Measurements from ENCODE around the gene DOK7. TPM values are rescaled to one million over a fixed set of nuclear protein-coding genes. Genes with fewer than 3 reads are reported as not detected.

DOK7 gene
- total RNA-seq, 5 donors from 2014 or later (not counting 1 experiment from before 2014, with no cell fraction given): 0.22 to 0.58 (median 0.36) TPM; not detected in 2

- H3K4me3 ChIP-seq (ENCODE audit: control insufficient read depth in 1 of 2, extremely low read depth in 1 of 2, low read length in 1 of 2): no peak overlapping the region
- no peak overlapping the region for H3K27ac Mint-ChIP-seq
- H3K9me3 ChIP-seq: no peaks in the 10 kb centered on the region
- peaks cover 0 to 11% of the 10 kb centered on the region in 2 donors for H3K27me3 Mint-ChIP-seq
- H3K27me3 ChIP-seq (replicated peaks in 1 of 2; ENCODE audit: control insufficient read depth in 2 of 2, extremely low read depth in 1 of 2, insufficient read depth in 2 of 2, low read length in 1 of 2): peaks cover 0 to 33% of the 10 kb centered on the region in 2 experiments
- H3K4me3 Mint-ChIP-seq: no peak overlapping the region
- H3K4me1 Mint-ChIP-seq: no peaks in the 10 kb centered on the region
- WGBS (ENCODE audit: insufficient coverage): 84% methylated on average over 28 of the region's 31 CpGs
- H3K27ac ChIP-seq (ENCODE audit: low read length): no peak overlapping the region
- ChIA-PET POLR2A (no interaction called here), CTCF (no interaction called here)
- H3K36me3 ChIP-seq (ENCODE audit: control insufficient read depth in 2 of 2, extremely low read depth in 1 of 2, insufficient read depth in 1 of 2, low read length in 1 of 2): no peaks in the 10 kb centered on the region
- no peaks in the 10 kb centered on the region for H3K9me3 Mint-ChIP-seq
- no peak for DNase-seq
- no peaks in the 10 kb centered on the region for H3K36me3 Mint-ChIP-seq
- no peaks in the 10 kb centered on the region for H3K4me1 ChIP-seq (ENCODE audit: control insufficient read depth in 1 of 2, extremely low read depth in 1 of 2, insufficient read depth in 2 of 2, low read length in 2 of 2)
- ATAC-seq (replicated peaks in 1 of 4): no peak
These were observed 6.5 kb downstream of the DOK7 start for GRCh38 chr4:3469386-3470243.

DNA sequence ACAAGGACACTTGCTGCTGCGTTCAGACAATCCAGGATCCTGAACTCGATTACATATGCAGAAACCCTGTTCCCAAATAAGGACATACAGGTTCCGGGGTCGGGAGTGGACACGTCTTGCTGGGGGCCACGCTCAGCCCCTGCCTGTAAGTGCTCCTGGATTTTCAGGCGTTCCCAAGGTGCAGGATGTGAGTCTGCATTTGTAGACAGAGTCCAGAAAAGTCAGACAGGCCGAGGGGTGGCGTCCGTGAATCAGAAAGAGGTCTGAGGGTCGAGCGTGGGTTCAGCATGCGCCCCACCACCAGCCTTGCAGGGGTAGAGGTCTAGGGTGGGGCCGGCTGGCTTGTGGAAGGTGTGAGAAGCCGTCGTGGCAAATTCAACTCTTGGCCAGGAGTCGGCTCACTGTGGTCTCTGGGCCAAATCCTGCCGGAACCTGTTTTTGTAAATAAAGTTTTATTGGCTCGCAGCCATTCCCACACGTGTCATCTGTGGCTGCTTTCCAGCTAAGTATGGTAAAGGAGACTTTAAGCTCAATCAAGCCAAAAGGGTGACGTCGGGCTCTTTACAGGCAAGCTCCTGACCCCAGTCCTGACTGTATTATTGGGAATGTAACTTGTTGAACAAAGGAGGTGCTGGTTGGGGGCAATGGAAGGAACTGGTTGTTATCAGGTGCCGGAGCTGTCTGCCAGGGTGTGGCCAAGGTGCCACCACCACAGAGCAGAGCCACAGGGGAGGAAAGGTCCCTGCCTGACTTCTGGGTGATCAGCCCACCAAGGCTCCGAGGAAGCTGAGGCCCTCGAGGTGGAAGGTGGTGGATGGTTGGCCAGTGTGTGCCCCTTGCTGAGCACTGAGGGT, 7.4 kb downstream of the DOK7 start:
- no peak overlapping the region for H3K27ac Mint-ChIP-seq
- ATAC-seq (replicated peaks in 1 of 4): no peak

DNA sequence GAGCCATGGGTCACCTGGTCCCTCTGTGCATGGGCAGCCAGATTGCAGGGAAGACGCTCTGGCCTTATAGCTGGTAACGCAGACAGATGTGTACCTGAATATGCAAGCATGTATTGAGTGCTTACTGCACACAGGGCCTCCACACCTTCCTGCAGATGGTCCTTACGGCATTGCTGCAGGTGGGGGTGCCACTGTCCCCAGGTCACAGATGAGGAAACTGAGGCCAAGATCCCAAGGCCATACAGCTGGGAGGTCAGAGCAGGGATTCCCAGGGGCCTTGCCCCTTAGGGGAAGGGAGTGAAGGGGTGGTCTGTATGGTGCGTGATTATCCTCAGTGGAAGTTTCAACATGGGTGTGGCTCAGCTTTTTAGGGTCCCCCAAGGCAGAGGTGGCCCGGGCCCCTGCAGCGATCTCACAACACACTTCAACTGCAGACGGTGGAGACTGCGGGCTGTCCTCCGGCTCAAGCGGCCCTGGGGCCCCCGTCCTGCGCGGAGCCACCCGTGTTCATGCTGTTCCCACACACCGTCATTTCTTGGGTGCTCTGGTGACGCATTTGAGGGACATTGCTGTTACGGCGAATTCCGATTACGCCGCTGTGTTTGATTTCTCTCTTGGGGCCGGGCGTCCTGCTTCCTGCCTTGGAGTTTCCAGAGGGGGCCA, 8.1 kb downstream of the DOK7 start:
- Mint-ChIP-seq H3K9me3 (no peaks in the 10 kb centered on the region), H3K4me3 (no peak overlapping the region), H3K27me3 (peaks cover 0 to 3% of the 10 kb centered on the region in 2 donors), H3K36me3 (no peaks in the 10 kb centered on the region), H3K4me1 (no peaks in the 10 kb centered on the region), H3K27ac (no peak overlapping the region)
- ATAC-seq (replicated peaks in 1 of 4) (no peak), DNase-seq (no peak)
- no peak overlapping the region for H3K4me3 ChIP-seq (ENCODE audit: control insufficient read depth in 1 of 2, extremely low read depth in 1 of 2, low read length in 1 of 2)
- no peaks in the 10 kb centered on the region for H3K9me3 ChIP-seq
- CTCF ChIA-PET: no interaction called here
- POLR2A ChIA-PET: no interaction called here
- no peaks in the 10 kb centered on the region for H3K4me1 ChIP-seq (ENCODE audit: control insufficient read depth in 1 of 2, extremely low read depth in 1 of 2, insufficient read depth in 2 of 2, low read length in 2 of 2)
- 92% methylated on average over 21 of the region's 23 CpGs for WGBS (ENCODE audit: insufficient coverage)
- no peaks in the 10 kb centered on the region for H3K36me3 ChIP-seq (ENCODE audit: control insufficient read depth in 2 of 2, extremely low read depth in 1 of 2, insufficient read depth in 1 of 2, low read length in 1 of 2)
- no peak overlapping the region for H3K27ac ChIP-seq (ENCODE audit: low read length)
- peaks cover 0 to 30% of the 10 kb centered on the region in 2 experiments for H3K27me3 ChIP-seq (replicated peaks in 1 of 2; ENCODE audit: control insufficient read depth in 2 of 2, extremely low read depth in 1 of 2, insufficient read depth in 2 of 2, low read length in 1 of 2)

More for the DNA sequence above, 7.4 kb downstream of the DOK7 start:
- WGBS (ENCODE audit: insufficient coverage): 83% methylated on average over 18 of the region's 25 CpGs
- Mint-ChIP-seq H3K27me3 (peaks cover 0 to 7% of the 10 kb centered on the region in 2 donors), H3K9me3 (no peaks in the 10 kb centered on the region), H3K4me1 (no peaks in the 10 kb centered on the region), H3K36me3 (no peaks in the 10 kb centered on the region), H3K4me3 (no peak overlapping the region)
- Histone ChIP-seq H3K9me3 (no peaks in the 10 kb centered on the region), H3K4me1 (ENCODE audit: control insufficient read depth in 1 of 2, extremely low read depth in 1 of 2, insufficient read depth in 2 of 2, low read length in 2 of 2) (no peaks in the 10 kb centered on the region), H3K27me3 (replicated peaks in 1 of 2; ENCODE audit: control insufficient read depth in 2 of 2, extremely low read depth in 1 of 2, insufficient read depth in 2 of 2, low read length in 1 of 2) (peaks cover 0 to 31% of the 10 kb centered on the region in 2 experiments), H3K36me3 (ENCODE audit: control insufficient read depth in 2 of 2, extremely low read depth in 1 of 2, insufficient read depth in 1 of 2, low read length in 1 of 2) (no peaks in the 10 kb centered on the region), H3K27ac (ENCODE audit: low read length) (no peak overlapping the region), H3K4me3 (ENCODE audit: control insufficient read depth in 1 of 2, extremely low read depth in 1 of 2, low read length in 1 of 2) (no peak overlapping the region)
- no peak for DNase-seq
- CTCF ChIA-PET: no interaction called here
- POLR2A ChIA-PET: no interaction called here

GRCh38 chr4:3471886-3472285, 8.8 kb downstream of the DOK7 start:
- H3K27ac Mint-ChIP-seq: no peak overlapping the region
- Histone ChIP-seq H3K9me3 (no peaks in the 10 kb centered on the region), H3K36me3 (ENCODE audit: control insufficient read depth in 2 of 2, extremely low read depth in 1 of 2, insufficient read depth in 1 of 2, low read length in 1 of 2) (no peaks in the 10 kb centered on the region), H3K4me1 (ENCODE audit: control insufficient read depth in 1 of 2, extremely low read depth in 1 of 2, insufficient read depth in 2 of 2, low read length in 2 of 2) (no peaks in the 10 kb centered on the region), H3K27ac (ENCODE audit: low read length) (no peak overlapping the region), H3K4me3 (ENCODE audit: control insufficient read depth in 1 of 2, extremely low read depth in 1 of 2, low read length in 1 of 2) (no peak overlapping the region), H3K27me3 (replicated peaks in 1 of 2; ENCODE audit: control insufficient read depth in 2 of 2, extremely low read depth in 1 of 2, insufficient read depth in 2 of 2, low read length in 1 of 2) (peaks cover 0 to 36% of the 10 kb centered on the region in 2 experiments)
- H3K27me3 Mint-ChIP-seq: peaks cover 0 to 8% of the 10 kb centered on the region in 2 donors
- POLR2A ChIA-PET: no interaction called here
- H3K4me3 Mint-ChIP-seq: no peak overlapping the region
- 85% methylated on average over 13 of the region's 15 CpGs for WGBS (ENCODE audit: insufficient coverage)
- H3K9me3 Mint-ChIP-seq: no peaks in the 10 kb centered on the region
- CTCF ChIA-PET: no interaction called here
- ATAC-seq (replicated peaks in 1 of 4) (no peak), DNase-seq (no peak)
- H3K36me3 Mint-ChIP-seq: no peaks in the 10 kb centered on the region
- H3K4me1 Mint-ChIP-seq: no peaks in the 10 kb centered on the region

GRCh38 chr4:3472411-3473141, 9.5 kb downstream of the DOK7 start:
- Histone ChIP-seq H3K9me3 (no peaks in the 10 kb centered on the region), H3K36me3 (ENCODE audit: control insufficient read depth in 2 of 2, extremely low read depth in 1 of 2, insufficient read depth in 1 of 2, low read length in 1 of 2) (no peaks in the 10 kb centered on the region), H3K27ac (ENCODE audit: low read length) (no peak overlapping the region), H3K4me3 (ENCODE audit: control insufficient read depth in 1 of 2, extremely low read depth in 1 of 2, low read length in 1 of 2) (no peak overlapping the region), H3K4me1 (ENCODE audit: control insufficient read depth in 1 of 2, extremely low read depth in 1 of 2, insufficient read depth in 2 of 2, low read length in 2 of 2) (no peaks in the 10 kb centered on the region), H3K27me3 (replicated peaks in 1 of 2; ENCODE audit: control insufficient read depth in 2 of 2, extremely low read depth in 1 of 2, insufficient read depth in 2 of 2, low read length in 1 of 2) (peaks cover 0 to 43% of the 10 kb centered on the region in 2 experiments)
- WGBS (ENCODE audit: insufficient coverage): 81% methylated on average over 22 of the region's 27 CpGs
- ATAC-seq (replicated peaks in 1 of 4) (no peak), DNase-seq (no peak)
- Mint-ChIP-seq H3K36me3 (no peaks in the 10 kb centered on the region), H3K27ac (no peak overlapping the region), H3K9me3 (no peaks in the 10 kb centered on the region), H3K4me1 (no peaks in the 10 kb centered on the region), H3K27me3 (peaks cover 0 to 11% of the 10 kb centered on the region in 2 donors), H3K4me3 (no peak overlapping the region)
- POLR2A ChIA-PET: no interaction called here
- CTCF ChIA-PET: no interaction called here

Data from T-cell (primary cell).